ENCODE results near the gene RBM17. TPM values are rescaled to one million over a fixed set of nuclear protein-coding genes. Genes with fewer than 3 reads are reported as not detected.
A peak's percentile ranks its signal among the peaks of the same experiment; 100 is the strongest.

Gene RBM17
- total and polyA plus RNA-seq, 9 donors = 56.2 to 94.4 (median 70.3) TPM

DNA sequence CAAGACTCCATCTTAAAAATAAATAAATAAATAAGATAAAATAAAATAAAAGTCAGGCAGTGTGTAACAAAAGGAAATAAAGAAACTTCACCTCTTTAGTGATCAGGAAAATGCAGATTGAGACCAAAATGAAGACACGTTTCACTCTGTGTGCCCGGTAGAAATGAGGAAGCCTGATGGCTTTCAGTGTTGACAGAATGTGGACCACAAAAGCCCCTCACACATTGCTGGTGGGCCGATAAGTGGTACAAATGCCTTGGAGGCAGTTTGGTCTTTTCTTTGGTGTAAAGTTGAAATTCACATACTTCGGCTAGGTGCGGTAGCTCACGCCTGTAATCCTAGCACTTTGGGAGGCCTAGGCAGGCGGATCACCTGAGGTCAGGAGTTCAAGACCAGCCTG is 69.4 kb downstream of the RBM17 start:
- TF ChIP-seq, protein P1, sequence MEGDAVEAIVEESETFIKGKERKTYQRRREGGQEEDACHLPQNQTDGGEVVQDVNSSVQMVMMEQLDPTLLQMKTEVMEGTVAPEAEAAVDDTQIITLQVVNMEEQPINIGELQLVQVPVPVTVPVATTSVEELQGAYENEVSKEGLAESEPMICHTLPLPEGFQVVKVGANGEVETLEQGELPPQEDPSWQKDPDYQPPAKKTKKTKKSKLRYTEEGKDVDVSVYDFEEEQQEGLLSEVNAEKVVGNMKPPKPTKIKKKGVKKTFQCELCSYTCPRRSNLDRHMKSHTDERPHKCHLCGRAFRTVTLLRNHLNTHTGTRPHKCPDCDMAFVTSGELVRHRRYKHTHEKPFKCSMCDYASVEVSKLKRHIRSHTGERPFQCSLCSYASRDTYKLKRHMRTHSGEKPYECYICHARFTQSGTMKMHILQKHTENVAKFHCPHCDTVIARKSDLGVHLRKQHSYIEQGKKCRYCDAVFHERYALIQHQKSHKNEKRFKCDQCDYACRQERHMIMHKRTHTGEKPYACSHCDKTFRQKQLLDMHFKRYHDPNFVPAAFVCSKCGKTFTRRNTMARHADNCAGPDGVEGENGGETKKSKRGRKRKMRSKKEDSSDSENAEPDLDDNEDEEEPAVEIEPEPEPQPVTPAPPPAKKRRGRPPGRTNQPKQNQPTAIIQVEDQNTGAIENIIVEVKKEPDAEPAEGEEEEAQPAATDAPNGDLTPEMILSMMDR (IDR thresholded peaks at IDR 0.05) = no peak
- no peak for TF ChIP-seq POLR2A (IDR thresholded peaks at IDR 0.05)
- no peak for TF ChIP-seq EP300 (IDR thresholded peaks at IDR 0.05)
- Histone ChIP-seq H3K27me3 (no peaks in the 10 kb centered on the region), H3K36me3 (no peaks in the 10 kb centered on the region), H3K9me3 (no peaks in the 10 kb centered on the region), H3K27ac (no peak overlapping the region), H3K4me1 (ENCODE audit: insufficient read depth) (peaks cover 10% of the 10 kb centered on the region), H3K4me3 (no peak overlapping the region)
- no peak for DNase-seq
- WGBS, 3 donors = 96 to 98% (median 97%) methylated on average over 7 of the region's 7 CpGs
- intact Hi-C loops (cut with DNase I) = no loop called here

DNA sequence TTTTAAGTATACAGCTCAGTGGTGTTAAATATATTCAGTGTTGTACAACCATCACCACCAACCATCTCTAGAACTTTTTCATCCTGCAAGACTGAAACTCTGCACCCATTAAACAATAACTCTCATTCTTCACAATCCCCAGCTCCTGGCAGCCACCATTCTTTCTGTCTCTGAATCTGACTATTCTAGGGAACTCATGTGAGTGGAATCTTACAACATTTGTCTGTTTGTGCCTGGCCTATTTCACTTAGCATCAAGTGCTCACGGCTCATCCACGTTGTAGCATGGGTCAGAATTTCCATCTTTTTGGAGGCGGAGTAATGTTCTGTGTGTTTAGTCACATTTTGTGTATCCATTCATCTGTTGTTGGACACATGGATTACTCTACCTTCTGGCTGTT is 73.1 kb downstream of the RBM17 start:
- Histone ChIP-seq H3K27me3 (no peaks in the 10 kb centered on the region), H3K36me3 (no peaks in the 10 kb centered on the region), H3K4me1 (ENCODE audit: insufficient read depth) (peaks cover 5% of the 10 kb centered on the region), H3K4me3 (no peak overlapping the region), H3K9me3 (no peaks in the 10 kb centered on the region), H3K27ac (peak overlapping the region in 1 of 2 donors; percentile 77)
- intact Hi-C loops (cut with DNase I) = loop anchor here in 2 of 4 donors (2.0 kb wide), 1 partner anchor 41 kb away; the partner anchor contains the start of gene PFKFB3 (in 2 of the 2)
- no peak for TF ChIP-seq POLR2A (IDR thresholded peaks at IDR 0.05)
- TF ChIP-seq, protein P1 (IDR thresholded peaks at IDR 0.05) = no peak
- no peak for TF ChIP-seq EP300 (IDR thresholded peaks at IDR 0.05)
- 61 to 64% (median 63%) methylated on average over 3 of the region's 3 CpGs for WGBS, 3 donors
- DNase-seq = no peak

- Histone ChIP-seq H3K4me1 (ENCODE audit: insufficient read depth) (peaks cover 5% of the 10 kb centered on the region), H3K4me3 (peak overlapping the region; percentile 75), H3K36me3 (no peaks in the 10 kb centered on the region), H3K27me3 (no peaks in the 10 kb centered on the region), H3K27ac (peak overlapping the region; percentile 7 to 77), H3K9me3 (no peaks in the 10 kb centered on the region)
- peak; percentile 64 to 79 (median 72) for DNase-seq
- intact Hi-C loops (cut with DNase I) = loop anchor here in 2 of 4 donors (2.0 kb wide), 1 partner anchor 40 kb away; the partner anchor contains the start of gene PFKFB3 (in 2 of the 2)
- TF ChIP-seq EP300 (IDR thresholded peaks at IDR 0.05) = no peak
- TF ChIP-seq POLR2A (IDR thresholded peaks at IDR 0.05) = no peak
- TF ChIP-seq, protein P1 (IDR thresholded peaks at IDR 0.05) = no peak
- WGBS, 3 donors = 4 to 8% (median 5%) methylated on average over 12 of the region's 12 CpGs
These were observed 73.9 kb downstream of the RBM17 start for GRCh38 chr10:6162589-6163356.

DNA sequence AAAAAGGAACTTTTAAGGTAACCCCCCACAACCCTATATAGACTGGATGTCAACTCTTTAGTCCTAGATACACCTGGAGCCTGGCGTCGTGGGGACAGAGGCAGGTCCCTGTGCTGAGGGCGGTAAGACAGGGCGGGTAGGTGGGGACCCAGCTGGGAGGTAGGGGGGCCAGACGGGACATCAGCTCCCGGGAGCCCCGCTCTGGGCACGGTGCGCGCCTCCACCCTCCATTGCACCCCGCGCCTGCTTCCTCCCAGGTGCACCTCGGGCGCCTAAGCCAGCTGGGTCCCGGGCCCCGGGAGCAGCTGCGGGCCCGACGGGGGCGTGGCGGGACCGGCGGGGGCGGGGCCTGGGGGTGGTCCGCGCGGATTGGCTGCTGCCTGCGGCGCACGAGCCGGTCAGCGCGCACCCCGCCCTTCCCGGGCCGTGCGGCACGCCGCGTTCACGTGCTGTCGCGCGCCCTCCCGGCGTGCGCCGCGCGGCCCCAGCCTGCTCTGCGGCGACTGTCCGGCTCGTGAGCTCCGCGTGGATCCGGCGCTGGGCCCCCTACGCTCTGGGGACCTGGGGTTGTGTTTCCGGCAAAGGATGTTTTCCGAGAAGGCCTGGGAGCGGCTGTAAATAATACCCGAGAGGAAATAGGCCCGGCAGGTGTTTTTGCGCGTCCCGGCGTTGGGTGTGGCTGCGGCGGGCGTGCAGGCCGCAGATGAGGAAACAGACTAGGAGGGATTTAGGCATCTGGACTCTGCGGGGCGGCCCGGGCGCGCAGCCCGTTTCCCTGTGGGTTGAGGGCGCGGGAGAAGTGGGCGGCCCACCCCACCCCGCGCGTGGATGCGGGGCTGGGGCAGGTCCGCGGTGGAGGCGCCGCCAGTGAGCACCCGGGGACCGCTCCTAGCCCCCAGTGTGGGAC is 74.8 kb downstream of the RBM17 start:
- Histone ChIP-seq H3K27ac (peak overlapping the region; percentile 77 to 88), H3K4me1 (ENCODE audit: insufficient read depth) (peaks cover 5% of the 10 kb centered on the region), H3K4me3 (peak overlapping the region; percentile 75), H3K9me3 (no peaks in the 10 kb centered on the region), H3K36me3 (no peaks in the 10 kb centered on the region), H3K27me3 (no peaks in the 10 kb centered on the region)
- TF ChIP-seq POLR2A (IDR thresholded peaks at IDR 0.05) = peak; percentile 80
- TF ChIP-seq, protein P1 (IDR thresholded peaks at IDR 0.05) = no peak
- peak; percentile 89 to 96 (median 93) for DNase-seq
- 0 to 1% (median 0%) methylated on average over 46 to 91 of the region's 91 CpGs for WGBS, 3 donors
- intact Hi-C loops (cut with DNase I) = loop anchor here in 2 of 4 donors (2.0 kb wide), 1 partner anchor 39 kb away; the partner anchor contains the start of gene PFKFB3 (in 2 of the 2)
